Inflammatory macrophage (primary cell): ENCODE data around the gene IMPA2.

Source experiments
- DNase-seq, 2 donors: peaks; one replicate each; pipeline ENCODE4 v3.0.0-alpha.2; 2020 to 2022

The IMPA2 gene

GRCh38 chr18:12009581-12010140, 28.4 kb downstream of the IMPA2 start:
- no peak for DNase-seq

GRCh38 chr18:12010187-12010802, 29.0 kb downstream of the IMPA2 start:
- DNase-seq: no peak

GRCh38 chr18:12011199-12011956, 30.1 kb downstream of the IMPA2 start:
- DNase-seq: no peak

GRCh38 chr18:12011957-12012549, 30.7 kb downstream of the IMPA2 start:
- no peak for DNase-seq

- DNase-seq: no peak
Observed at GRCh38 chr18:12012697-12013096, 31.4 kb downstream of the IMPA2 start.

- no peak for DNase-seq
Observed at GRCh38 chr18:12013186-12013916, 32.0 kb downstream of the IMPA2 start.

- no peak for DNase-seq
Observed at GRCh38 chr18:12014086-12014485, 32.8 kb downstream of the IMPA2 start.

GRCh38 chr18:12014521-12015415, 33.5 kb downstream of the IMPA2 start:
- no peak for DNase-seq

GRCh38 chr18:12015416-12016062, 34.2 kb downstream of the IMPA2 start:
- DNase-seq: no peak

GRCh38 chr18:12017081-12017480, 35.8 kb downstream of the IMPA2 start:
- DNase-seq: no peak

GRCh38 chr18:12018861-12019260, 37.6 kb downstream of the IMPA2 start:
- DNase-seq: no peak

GRCh38 chr18:12021077-12021476, 39.8 kb downstream of the IMPA2 start:
- DNase-seq: no peak

- DNase-seq: no peak
Observed at GRCh38 chr18:12021596-12021995, 40.3 kb downstream of the IMPA2 start.

GRCh38 chr18:12023375-12023774, 42.1 kb downstream of the IMPA2 start:
- DNase-seq: no peak

GRCh38 chr18:12026562-12026961, 45.3 kb downstream of the IMPA2 start:
- no peak for DNase-seq

- DNase-seq: no peak
Observed at GRCh38 chr18:12027046-12027445, 45.7 kb downstream of the IMPA2 start.

GRCh38 chr18:12027480-12027879, 46.2 kb downstream of the IMPA2 start:
- no peak for DNase-seq

- DNase-seq: no peak
Observed at GRCh38 chr18:12028040-12028628, 46.8 kb downstream of the IMPA2 start.

- DNase-seq: no peak
Observed at GRCh38 chr18:12028674-12029073, 47.4 kb downstream of the IMPA2 start.

- DNase-seq: no peak
Observed at GRCh38 chr18:12029786-12030584, 48.7 kb downstream of the IMPA2 start.
